H7 (cell line): ENCODE results near the gene TRIM2. TPM values are rescaled to one million over a fixed set of nuclear protein-coding genes. Genes with fewer than 3 reads are reported as not detected.

Source experiments
- DNase-seq: peaks from one replicate; pipeline ENCODE4 v3.0.0; 2012
- H3K27me3 ChIP-seq: 2 replicates; pipeline ENCODE4 v1.6.0; 2011; ENCODE audit warnings: mild to moderate bottlenecking, low read length; ENCODE audit not compliant: control insufficient read depth, insufficient read depth
- H3K36me3 ChIP-seq: replicated peaks from 2 replicates; pipeline ENCODE4 v1.5.1; 2011; ENCODE audit warnings: low read length; ENCODE audit not compliant: control insufficient read depth, insufficient read depth
- H3K4me3 ChIP-seq: 2 replicates; pipeline ENCODE4 v1.5.1; 2011; ENCODE audit warnings: low read depth, mild to moderate bottlenecking, control low read depth, low read length, moderate library complexity; ENCODE audit not compliant: insufficient read depth
- total RNA-seq: library from RNA; depleted of rRNA; stranded (reverse); fragments of >200 nt; shearing (Covaris generic); gene quantifications from 2 replicates; pipeline ENCODE4 v1.2.3, GENCODE V29; 2014

The TRIM2 gene
- total RNA-seq, 1 experiment from 2014 or later = 49.2 TPM

GRCh38 chr4:153243468-153243867 lies 39.2 kb downstream of the TRIM2 start:
- H3K36me3 ChIP-seq = no peaks in the 10 kb centered on the region
- no peaks in the 10 kb centered on the region for H3K27me3 ChIP-seq
- no peak overlapping the region for H3K4me3 ChIP-seq
- no peak for DNase-seq

GRCh38 chr4:153244969-153245368 lies 40.7 kb downstream of the TRIM2 start:
- H3K27me3 ChIP-seq = no peaks in the 10 kb centered on the region
- H3K36me3 ChIP-seq = no peaks in the 10 kb centered on the region
- no peak overlapping the region for H3K4me3 ChIP-seq
- DNase-seq = no peak

DNA sequence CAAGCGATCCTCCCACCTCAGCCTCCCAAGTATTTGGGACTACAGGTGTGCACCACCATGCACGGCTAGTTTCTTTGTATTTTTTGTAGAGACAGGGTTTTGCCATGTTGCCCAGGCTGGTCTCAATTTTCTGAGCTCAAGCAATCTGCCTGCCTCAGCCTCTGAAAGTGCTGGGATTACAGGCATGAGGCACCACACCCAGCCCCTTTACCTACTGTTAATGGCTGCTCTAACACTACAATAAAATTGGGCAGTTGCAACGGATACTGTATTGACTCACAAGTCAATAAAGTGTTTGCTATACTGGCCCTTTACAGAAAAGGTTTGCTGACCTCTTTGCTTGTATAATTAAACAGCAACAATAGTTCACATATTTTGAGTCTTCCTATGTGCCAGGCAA lies 41.5 kb downstream of the TRIM2 start:
- no peak for DNase-seq
- Histone ChIP-seq H3K36me3 (no peaks in the 10 kb centered on the region), H3K27me3 (no peaks in the 10 kb centered on the region), H3K4me3 (no peak overlapping the region)

DNA sequence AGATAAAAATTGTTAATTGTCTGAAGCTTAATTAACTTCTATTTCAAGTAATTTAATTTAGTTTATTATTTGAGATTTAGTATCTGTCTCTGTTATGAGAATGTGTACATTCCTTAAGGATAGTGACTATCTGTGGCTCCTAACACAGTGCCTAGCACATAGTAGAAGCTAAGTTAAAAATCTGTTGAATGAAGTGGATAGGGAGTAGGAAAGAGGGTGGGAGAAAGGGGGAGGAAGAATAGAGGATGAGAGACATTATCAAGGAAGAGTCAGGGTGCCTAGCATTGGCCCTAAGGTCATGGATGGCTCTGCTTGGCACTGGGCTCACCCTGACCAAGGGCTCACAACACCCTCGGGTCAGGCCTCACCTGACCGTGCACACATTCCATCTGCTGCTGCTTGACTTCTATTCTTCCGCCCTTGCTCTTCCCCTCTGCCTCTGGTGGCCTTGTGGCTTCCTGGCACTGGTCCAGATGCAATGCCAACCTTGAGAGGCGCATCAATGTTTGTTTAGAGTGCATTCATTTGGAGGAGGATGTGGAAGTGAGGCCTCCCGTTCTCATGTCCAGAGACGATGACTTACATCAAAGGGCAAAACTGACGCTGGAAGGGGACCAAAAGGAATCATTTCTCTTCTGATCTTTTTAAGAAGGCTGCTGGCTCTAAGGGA lies 42.3 kb downstream of the TRIM2 start:
- no peaks in the 10 kb centered on the region for H3K36me3 ChIP-seq
- no peak for DNase-seq
- no peaks in the 10 kb centered on the region for H3K27me3 ChIP-seq
- no peak overlapping the region for H3K4me3 ChIP-seq

- Histone ChIP-seq H3K4me3 (no peak overlapping the region), H3K36me3 (no peaks in the 10 kb centered on the region), H3K27me3 (no peaks in the 10 kb centered on the region)
- DNase-seq = no peak
Measured at GRCh38 chr4:153247116-153247490, 42.9 kb downstream of the TRIM2 start.

- H3K36me3 ChIP-seq = no peaks in the 10 kb centered on the region
- no peaks in the 10 kb centered on the region for H3K27me3 ChIP-seq
- H3K4me3 ChIP-seq = peak overlapping the region; percentile 42
- no peak for DNase-seq
Measured at GRCh38 chr4:153248641-153249198, 44.5 kb downstream of the TRIM2 start.

- peak; percentile 98 for DNase-seq
- no peaks in the 10 kb centered on the region for H3K27me3 ChIP-seq
- H3K36me3 ChIP-seq = no peaks in the 10 kb centered on the region
- H3K4me3 ChIP-seq = peak overlapping the region; percentile 42
Measured at GRCh38 chr4:153249199-153250041, 45.2 kb downstream of the TRIM2 start.

- H3K27me3 ChIP-seq = no peaks in the 10 kb centered on the region
- H3K36me3 ChIP-seq = no peaks in the 10 kb centered on the region
- DNase-seq = no peak
- no peak overlapping the region for H3K4me3 ChIP-seq
Measured at GRCh38 chr4:153252122-153252521, 47.9 kb downstream of the TRIM2 start.

DNA sequence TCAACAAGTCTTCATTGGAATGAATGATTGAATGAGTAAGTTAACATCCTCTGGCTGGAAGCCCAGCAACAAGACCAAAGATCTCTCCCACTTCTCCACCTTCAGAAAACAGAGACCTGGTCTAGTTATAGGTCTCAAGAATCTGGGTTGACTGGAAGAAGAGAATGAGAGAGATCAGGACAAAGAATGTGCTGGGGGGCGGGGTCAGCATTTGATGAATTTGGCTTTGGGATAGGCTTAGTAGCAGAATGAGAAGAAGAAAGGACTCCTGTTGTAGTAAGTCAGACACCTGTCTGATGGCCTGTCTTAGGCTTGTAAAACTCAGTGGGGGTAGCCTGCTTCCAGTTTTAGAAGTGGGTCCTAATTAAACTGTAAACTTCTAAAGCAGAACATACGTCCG lies 51.0 kb downstream of the TRIM2 start:
- Histone ChIP-seq H3K27me3 (no peaks in the 10 kb centered on the region), H3K36me3 (no peaks in the 10 kb centered on the region), H3K4me3 (no peak overlapping the region)
- DNase-seq = no peak

DNA sequence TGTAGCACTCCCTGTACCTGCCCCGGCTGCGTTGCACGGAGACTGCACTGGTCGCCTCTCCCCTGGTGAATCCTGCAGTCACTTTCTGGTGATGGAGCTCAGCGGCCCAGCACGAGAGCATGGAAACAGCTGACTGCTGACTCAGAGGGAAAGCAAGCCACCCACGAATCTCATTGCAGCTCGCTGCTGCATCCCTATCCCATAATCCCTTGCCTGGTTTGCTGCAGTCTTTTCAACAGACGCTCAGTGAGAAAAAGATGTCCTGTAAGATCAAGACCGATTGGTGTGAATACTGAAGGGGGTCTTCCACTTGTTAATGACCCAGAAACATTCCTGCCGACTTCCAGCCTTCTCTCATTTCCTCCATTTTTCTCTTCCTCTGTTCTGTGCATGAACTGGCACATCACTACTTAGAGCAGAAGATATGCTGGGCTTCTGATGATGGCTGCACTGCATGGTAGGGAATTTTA lies 52.9 kb downstream of the TRIM2 start:
- peak; percentile 55 for DNase-seq
- Histone ChIP-seq H3K4me3 (peak overlapping the region; percentile 36), H3K36me3 (no peaks in the 10 kb centered on the region), H3K27me3 (no peaks in the 10 kb centered on the region)

DNA sequence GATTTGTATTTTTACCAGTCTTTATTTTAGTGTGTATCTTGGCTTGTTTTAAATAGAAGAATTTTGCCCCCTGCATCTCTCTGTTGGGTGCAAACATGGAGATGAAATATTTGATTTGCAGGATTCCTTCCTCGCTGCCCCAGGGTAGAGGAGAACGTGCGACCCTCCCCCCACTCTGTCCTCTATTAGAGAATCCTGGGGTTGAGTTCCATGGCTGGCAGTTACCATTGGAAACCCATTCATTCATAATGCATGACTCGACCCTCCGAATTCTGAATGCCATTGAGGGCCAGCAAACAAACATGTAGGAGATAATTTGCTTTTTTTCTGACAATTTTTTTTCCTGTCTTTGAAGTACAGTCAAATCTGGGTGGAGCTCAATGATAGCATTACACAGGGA lies 53.7 kb downstream of the TRIM2 start:
- Histone ChIP-seq H3K36me3 (no peaks in the 10 kb centered on the region), H3K4me3 (peak overlapping the region; percentile 36; the same call in 1 of the 2 replicates), H3K27me3 (no peaks in the 10 kb centered on the region)
- peak; percentile 50 for DNase-seq

GRCh38 chr4:153258750-153259149 lies 54.5 kb downstream of the TRIM2 start:
- H3K27me3 ChIP-seq = no peaks in the 10 kb centered on the region
- peak; percentile 36 for DNase-seq
- peak overlapping the region; percentile 17 for H3K4me3 ChIP-seq
- H3K36me3 ChIP-seq = no peaks in the 10 kb centered on the region

- no peak overlapping the region for H3K4me3 ChIP-seq
- no peak for DNase-seq
Measured at GRCh38 chr4:153259661-153260060, 55.4 kb downstream of the TRIM2 start.

GRCh38 chr4:153260132-153260531 lies 55.9 kb downstream of the TRIM2 start:
- Histone ChIP-seq H3K27me3 (no peaks in the 10 kb centered on the region), H3K4me3 (no peak overlapping the region), H3K36me3 (no peaks in the 10 kb centered on the region)
- DNase-seq = no peak

More at GRCh38 chr4:153259661-153260060, 55.4 kb downstream of the TRIM2 start:
- no peaks in the 10 kb centered on the region for H3K27me3 ChIP-seq
- no peaks in the 10 kb centered on the region for H3K36me3 ChIP-seq
